ENCODE measurements around the gene MT1M. TPM values are rescaled to one million over a fixed set of nuclear protein-coding genes. Genes with fewer than 3 reads are reported as not detected.

The MT1M gene
- total and polyA plus RNA-seq, 10 of the 15 experiments (the other 5 are each of a cell fraction or from before 2014, with no cell fraction given), result not detected

DNA sequence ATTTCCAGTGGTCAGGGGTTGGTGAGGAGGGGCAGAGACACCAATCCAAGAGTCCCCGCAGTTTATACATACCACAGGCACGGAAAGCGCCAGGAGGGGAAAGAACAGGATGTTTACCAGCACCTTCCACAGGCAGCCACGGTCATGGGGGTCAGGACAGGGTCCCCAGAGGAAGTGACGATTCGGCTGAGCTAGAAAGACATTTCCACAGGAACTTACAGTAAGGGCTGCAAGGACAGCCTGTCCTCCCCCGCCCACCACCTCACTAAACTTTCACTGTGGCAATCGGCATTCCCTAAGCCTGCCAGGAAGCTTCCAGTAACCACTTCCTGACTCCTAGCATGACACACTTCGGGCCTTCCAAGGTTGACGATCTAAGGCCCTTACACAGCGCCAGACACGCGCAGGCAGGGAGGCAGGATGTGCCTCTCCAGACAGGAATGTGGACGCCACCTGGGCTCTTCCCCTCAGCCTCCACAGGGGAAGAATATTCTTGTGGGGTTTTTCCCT, 25.3 kb upstream of the MT1M start:
- in situ Hi-C loops (cut with MboI) (no loop called here), intact Hi-C loops (cut with micrococcal nuclease; ENCODE audit: unreplicated experiment) (no loop called here)
- no peak overlapping the region for H3K9ac ChIP-seq (ENCODE audit: control insufficient read depth, insufficient read depth, low read length)
- H3K4me3 ChIP-seq, result no peak overlapping the region
- H4K20me1 ChIP-seq (ENCODE audit: control insufficient read depth, insufficient read depth), result no peaks in the 10 kb centered on the region
- ChIA-PET CTCF (interaction anchor here (1.2 to 10.0 kb wide), 2 partner anchors 89 to 95 kb away, joined by 3 to 77 read pairs; no protein-coding TSS in a partner anchor), POLR2A (no interaction called here), RAD21 (ENCODE audit: unreplicated experiment) (interaction anchor here (4.9 kb wide), 1 partner anchor 94 kb away, joined by 44 read pairs; no protein-coding TSS in a partner anchor), SMC1A (ENCODE audit: uncharacterized antibody, unreplicated experiment) (interaction anchor here (1.0 kb wide), 1 partner anchor 95 kb away, joined by 5 read pairs; no protein-coding TSS in a partner anchor)
- WGBS (ENCODE audit: insufficient coverage, insufficient replicate concordance, low lambda C conversion rate, missing lambda C conversion rate), result 90% methylated on average over 14 of the region's 14 CpGs
- H3K36me3 ChIP-seq (ENCODE audit: control insufficient read depth in 2 of 2, insufficient read depth in 2 of 2, low read length in 1 of 2), result no peaks in the 10 kb centered on the region
- no peaks in the 10 kb centered on the region; a peak in 1 of 4 replicates for H3K27me3 ChIP-seq (replicated peaks in 1 of 2; ENCODE audit: control insufficient read depth in 2 of 2, insufficient read depth in 2 of 2, low read length in 1 of 2)
- H3K4me1 ChIP-seq (ENCODE audit: control insufficient read depth, insufficient read depth, low read length), result peaks cover 25% of the 10 kb centered on the region
- DNase-seq (ENCODE audit: low read depth, low spot score), result no peak
- H3K4me2 ChIP-seq (ENCODE audit: control insufficient read depth, insufficient read depth), result no peak overlapping the region
- FAIRE-seq, result no peak
- TF ChIP-seq ZNF217 (IDR thresholded peaks at IDR 0.05) (no peak), NBN (IDR thresholded peaks at IDR 0.05) (no peak), HDGF (IDR thresholded peaks at IDR 0.05) (no peak), HCFC1 (IDR thresholded peaks at IDR 0.05; ENCODE audit: low read length) (no peak), CHD1 (IDR thresholded peaks at IDR 0.05; ENCODE audit: low read depth, low read length) (no peak), SREBF1 (IDR thresholded peaks at IDR 0.05; ENCODE audit: low read length) (no peak), SMARCA5 (IDR thresholded peaks at IDR 0.05) (no peak), DPF2 (IDR thresholded peaks at IDR 0.05) (no peak), RBBP5 (conservative IDR thresholded peaks at IDR 0.05) (no peak)
- TF ChIP-seq, protein P1, sequence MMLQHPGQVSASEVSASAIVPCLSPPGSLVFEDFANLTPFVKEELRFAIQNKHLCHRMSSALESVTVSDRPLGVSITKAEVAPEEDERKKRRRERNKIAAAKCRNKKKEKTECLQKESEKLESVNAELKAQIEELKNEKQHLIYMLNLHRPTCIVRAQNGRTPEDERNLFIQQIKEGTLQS (IDR thresholded peaks at IDR 0.05; ENCODE audit: borderline replicate concordance, extremely low read depth, low read depth, low read length), result no peak
- TF ChIP-seq, protein P2, sequence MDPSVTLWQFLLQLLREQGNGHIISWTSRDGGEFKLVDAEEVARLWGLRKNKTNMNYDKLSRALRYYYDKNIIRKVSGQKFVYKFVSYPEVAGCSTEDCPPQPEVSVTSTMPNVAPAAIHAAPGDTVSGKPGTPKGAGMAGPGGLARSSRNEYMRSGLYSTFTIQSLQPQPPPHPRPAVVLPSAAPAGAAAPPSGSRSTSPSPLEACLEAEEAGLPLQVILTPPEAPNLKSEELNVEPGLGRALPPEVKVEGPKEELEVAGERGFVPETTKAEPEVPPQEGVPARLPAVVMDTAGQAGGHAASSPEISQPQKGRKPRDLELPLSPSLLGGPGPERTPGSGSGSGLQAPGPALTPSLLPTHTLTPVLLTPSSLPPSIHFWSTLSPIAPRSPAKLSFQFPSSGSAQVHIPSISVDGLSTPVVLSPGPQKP (IDR thresholded peaks at IDR 0.05; ENCODE audit: low read depth, low read length), result no peak
- ATAC-seq, result no peak
- H3K9me3 ChIP-seq (replicated peaks; ENCODE audit: control insufficient read depth, insufficient read depth, low read length), result no peaks in the 10 kb centered on the region
- no TSS peak for BruUV-seq (replicated peaks)
- no peak overlapping the region for H3K27ac ChIP-seq (ENCODE audit: control insufficient read depth, insufficient read depth)
- no peak overlapping the region for H2AFZ ChIP-seq (ENCODE audit: control insufficient read depth, low read depth, low read length)
- H3K79me2 ChIP-seq (ENCODE audit: control insufficient read depth, insufficient read depth, low read length), result no peaks in the 10 kb centered on the region
